ENCODE data around the gene PSORS1C2. TPM values are rescaled to one million over a fixed set of nuclear protein-coding genes. Genes with fewer than 3 reads are reported as not detected.

The PSORS1C2 gene
- total RNA-seq, 2 experiments from 2014 or later = not detected

DNA sequence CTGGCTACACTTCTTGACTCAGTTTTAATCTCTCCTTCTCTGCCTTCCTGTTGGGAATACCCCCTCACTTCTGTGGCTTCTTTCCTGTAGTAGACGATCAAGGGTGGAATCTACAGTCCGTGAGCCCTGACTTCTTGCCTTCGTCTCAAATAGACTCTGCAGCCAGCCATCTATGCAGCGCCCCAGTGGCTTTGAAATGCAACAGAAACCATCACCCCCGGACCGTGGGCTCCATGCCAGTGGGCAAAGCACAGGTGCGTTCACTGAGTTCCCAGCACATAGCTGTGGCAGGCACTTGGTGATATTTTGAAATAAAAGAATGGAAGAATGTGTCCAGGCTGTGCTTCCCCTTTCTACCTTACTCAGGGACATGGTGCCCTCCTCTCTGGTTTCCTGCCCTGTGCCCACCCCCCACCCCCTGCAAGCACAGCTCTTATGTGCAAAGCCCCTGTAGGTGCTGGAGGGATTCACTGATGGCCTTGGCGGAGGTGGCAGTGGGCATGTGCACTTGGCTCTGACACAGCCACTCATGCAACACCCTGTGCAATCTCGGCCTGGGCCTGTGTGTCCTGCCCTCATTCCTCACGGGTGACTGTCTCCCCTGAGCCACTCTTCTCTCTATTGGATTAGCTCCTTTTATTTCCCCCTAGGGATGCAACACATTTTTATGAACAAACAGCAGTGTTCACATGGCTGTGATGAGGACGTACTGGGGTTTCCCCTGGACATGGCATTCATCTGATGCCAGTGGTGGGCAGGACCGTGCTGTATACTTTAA, 13.1 kb downstream of the PSORS1C2 start:
- Mint-ChIP-seq H3K4me1 (no peaks in the 10 kb centered on the region), H3K4me3 (no peak overlapping the region), H3K9me3 (ENCODE audit: low read depth) (no peaks in the 10 kb centered on the region), H3K27me3 (peaks cover 23% of the 10 kb centered on the region), H3K27ac (no peak overlapping the region), H3K36me3 (no peaks in the 10 kb centered on the region)
- CTCF ChIA-PET = interaction anchor here (4.2 kb wide), 1 partner anchor 13 kb away, joined by 23 read pairs; the partner anchor contains the start of gene PSORS1C2
- ATAC-seq (no peak), DNase-seq (no peak)

DNA sequence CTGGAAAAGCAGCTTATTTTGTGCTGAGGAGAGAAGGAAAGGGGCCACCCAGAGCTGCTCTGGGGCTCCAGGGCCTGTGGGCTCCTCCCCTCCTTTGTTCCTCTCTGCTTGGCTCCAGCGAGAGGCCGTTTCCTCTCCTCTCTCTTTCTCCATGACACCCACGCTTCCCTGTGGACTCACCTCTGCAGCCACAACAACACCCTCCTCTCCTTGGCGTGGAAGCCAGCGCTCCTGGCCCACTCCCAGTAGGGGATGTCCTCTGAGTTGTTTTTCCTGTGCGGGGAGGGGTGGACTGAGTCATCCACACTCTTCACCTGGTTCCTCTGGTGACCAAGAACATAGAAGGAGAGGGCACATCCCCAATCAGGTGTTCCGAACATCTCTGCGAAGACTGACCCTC, 13.7 kb downstream of the PSORS1C2 start:
- ATAC-seq = no peak
- CTCF ChIA-PET = interaction anchor here (1.1 kb wide), 1 partner anchor 10 kb away, joined by 3 read pairs; no protein-coding TSS in a partner anchor
- H3K36me3 Mint-ChIP-seq = no peaks in the 10 kb centered on the region
- H3K27ac Mint-ChIP-seq = no peak overlapping the region
- H3K9me3 Mint-ChIP-seq (ENCODE audit: low read depth) = no peaks in the 10 kb centered on the region
- no peaks in the 10 kb centered on the region for H3K4me1 Mint-ChIP-seq
- H3K4me3 Mint-ChIP-seq = no peak overlapping the region
- DNase-seq = no peak
- peaks cover 23% of the 10 kb centered on the region for H3K27me3 Mint-ChIP-seq

DNA sequence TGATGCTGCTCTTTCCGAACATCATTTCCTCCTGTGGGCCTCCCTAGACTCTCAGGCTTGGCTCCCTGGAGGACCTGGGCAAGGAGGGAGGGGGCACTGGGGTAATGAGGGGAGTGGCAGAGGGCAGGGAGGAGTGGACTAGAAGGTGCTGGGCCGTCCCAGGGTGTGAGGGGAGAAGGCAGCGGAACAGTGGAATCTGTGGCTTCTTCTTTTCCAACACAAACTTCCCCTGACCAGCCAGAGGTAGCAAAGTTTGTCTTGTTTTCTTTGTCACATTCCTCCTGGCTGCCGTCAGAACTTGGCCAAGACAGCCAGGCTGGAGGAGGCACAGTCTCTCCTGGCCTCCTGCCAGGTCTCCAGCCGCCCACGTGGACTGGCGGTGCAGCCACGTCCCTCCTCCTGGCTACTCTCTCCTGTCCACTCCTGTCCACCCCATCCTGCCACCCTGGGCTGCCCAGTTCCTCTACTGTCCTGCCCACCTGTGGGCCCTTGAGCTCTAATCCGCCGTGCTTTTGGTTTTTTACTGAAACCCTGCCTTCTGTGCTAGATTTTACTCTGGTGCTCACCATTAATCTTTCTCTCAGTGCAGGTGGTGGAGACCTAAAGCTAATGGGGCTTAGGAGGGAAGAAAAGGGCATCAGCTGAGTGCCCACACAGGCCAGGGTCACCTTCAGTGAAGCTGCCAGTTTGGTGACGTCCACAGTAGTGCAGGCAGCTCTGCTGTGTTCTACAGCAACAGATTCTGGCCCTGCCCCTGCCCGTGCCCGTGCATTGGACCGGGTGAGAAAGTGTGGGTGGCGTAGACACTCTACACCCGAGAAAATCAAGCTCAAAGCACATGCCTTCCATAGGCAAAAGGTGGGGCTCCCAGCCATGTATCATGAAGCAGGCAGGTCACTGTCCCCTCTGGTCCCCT, 15.8 kb downstream of the PSORS1C2 start:
- H3K27ac Mint-ChIP-seq = no peak overlapping the region
- ATAC-seq (no peak), DNase-seq (no peak)
- H3K9me3 Mint-ChIP-seq (ENCODE audit: low read depth) = no peaks in the 10 kb centered on the region
- peaks cover 14% of the 10 kb centered on the region for H3K27me3 Mint-ChIP-seq
- no peaks in the 10 kb centered on the region for H3K4me1 Mint-ChIP-seq
- H3K36me3 Mint-ChIP-seq = no peaks in the 10 kb centered on the region
- no peak overlapping the region for H3K4me3 Mint-ChIP-seq
- CTCF ChIA-PET = interaction anchor here (0.8 to 1.6 kb wide), 2 partner anchors 24 to 43 kb away, joined by 3 to 4 read pairs; no protein-coding TSS in a partner anchor

DNA sequence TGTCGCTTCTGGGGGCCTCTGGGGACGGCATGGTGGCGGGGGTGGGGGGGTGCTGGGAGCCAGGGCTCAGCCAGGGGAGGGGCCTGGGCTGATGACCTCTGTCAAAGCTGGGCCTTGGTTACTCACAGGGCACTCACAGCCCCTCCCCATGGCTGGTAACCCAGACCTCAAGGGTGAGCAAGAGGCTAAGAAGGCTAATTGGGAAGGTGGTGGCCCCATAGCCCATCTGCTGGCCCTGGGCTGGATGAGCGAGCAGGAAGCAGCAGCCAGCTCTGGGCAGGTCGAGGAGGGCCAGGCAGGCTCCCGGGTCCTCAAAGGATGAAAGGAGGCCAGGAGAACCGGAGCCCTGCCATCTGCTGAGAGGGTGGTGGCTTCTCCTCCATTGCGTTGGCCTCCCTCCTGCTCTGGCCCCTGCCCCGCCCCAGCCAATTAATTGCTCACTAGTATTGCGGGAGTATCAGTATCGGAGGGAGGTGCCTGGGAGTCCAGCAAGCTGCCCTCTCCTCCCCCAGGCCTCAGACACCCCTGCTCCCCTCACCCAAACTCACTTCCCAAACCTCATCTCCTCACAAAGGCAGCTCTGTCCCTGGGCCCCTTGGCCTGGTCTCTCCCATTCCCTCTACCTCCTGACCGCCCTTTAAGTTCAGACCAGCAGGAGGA, 17.6 kb downstream of the PSORS1C2 start:
- CTCF ChIA-PET = interaction anchor here (0.9 kb wide), 1 partner anchor 11 kb away, joined by 3 read pairs; no protein-coding TSS in a partner anchor
- H3K36me3 Mint-ChIP-seq = no peaks in the 10 kb centered on the region
- ATAC-seq (no peak), DNase-seq (no peak)
- H3K27me3 Mint-ChIP-seq = peaks cover 12% of the 10 kb centered on the region
- H3K9me3 Mint-ChIP-seq (ENCODE audit: low read depth) = no peaks in the 10 kb centered on the region
- H3K27ac Mint-ChIP-seq = no peak overlapping the region
- no peaks in the 10 kb centered on the region for H3K4me1 Mint-ChIP-seq
- H3K4me3 Mint-ChIP-seq = no peak overlapping the region

DNA sequence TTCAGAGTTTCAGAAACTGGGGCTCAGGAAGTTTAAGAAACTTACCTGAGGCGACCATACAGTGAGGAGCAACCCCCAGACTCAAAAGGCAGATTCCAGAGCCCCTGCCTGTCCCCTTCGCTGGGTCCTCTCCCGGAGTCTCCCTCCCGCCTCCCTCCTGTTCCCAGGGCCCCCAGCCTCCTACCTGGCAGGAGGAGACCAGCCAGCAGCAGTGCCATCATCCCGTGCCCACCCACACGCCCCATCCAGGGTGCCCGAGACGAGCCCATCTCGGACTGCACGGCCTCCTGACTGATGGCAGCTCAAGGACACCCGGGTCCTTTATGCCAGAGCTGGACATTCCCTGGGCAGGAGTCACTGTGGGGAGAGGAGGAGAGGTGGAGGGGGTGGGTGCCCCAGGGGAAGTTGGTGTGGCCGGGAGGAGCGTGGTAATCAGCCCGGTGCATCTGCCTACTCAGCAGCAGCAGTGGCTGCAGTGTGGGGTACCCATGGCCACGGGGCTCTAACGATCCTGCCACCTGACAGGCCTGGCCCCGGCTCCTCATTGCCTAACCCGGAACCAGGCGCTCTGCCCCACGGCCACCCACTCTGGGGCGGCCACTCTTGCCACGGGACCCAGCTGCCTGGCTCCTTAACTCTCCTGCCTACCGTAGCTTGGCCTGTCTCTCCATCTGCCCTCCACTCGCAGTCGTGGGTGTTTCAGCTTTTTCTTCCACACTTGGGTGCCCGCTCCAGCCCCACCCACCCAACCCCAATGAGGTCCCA, 18.5 kb downstream of the PSORS1C2 start, which contains the start of gene CDSN:
CDSN (minus strand) TSS at position 296 of the 765 bp plus-strand sequence; CDS start at position 269, 27 bp downstream.
- no peak for ATAC-seq
- Mint-ChIP-seq H3K4me3 (no peak within 1 kb of the TSS), H3K27me3 (peaks cover 20% of the 10 kb centered on the region), H3K4me1 (no peaks in the 10 kb centered on the region), H3K36me3 (no peaks in the 10 kb centered on the region), H3K27ac (no peak within 1 kb of the TSS), H3K9me3 (ENCODE audit: low read depth) (no peaks in the 10 kb centered on the region)
- no peak for DNase-seq
- CTCF ChIA-PET = interaction anchor here (0.5 to 1.1 kb wide), 3 partner anchors 7 to 21 kb away, joined by 3 read pairs; no protein-coding TSS in a partner anchor

DNA sequence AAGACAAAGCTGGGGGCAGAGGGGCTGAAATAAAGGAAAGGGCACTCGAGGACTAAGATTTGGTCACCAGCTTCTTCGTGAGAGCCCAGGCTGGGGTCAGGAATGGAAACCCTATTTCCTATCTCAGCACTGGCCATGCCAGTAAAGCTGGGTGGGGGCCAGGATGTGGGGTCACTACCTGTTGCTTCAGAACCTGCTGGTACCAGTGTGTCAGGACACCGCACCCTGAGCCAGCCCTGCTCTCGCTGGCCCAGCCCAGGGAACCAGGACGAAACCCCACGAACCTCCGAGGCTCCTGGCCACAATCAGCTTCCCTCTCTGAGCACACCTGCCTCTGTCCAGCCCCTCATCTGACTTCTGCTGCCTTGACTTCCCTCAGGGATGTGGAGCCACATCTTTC, 20.7 kb downstream of the PSORS1C2 start:
- ATAC-seq (no peak), DNase-seq (no peak)
- H3K9me3 Mint-ChIP-seq (ENCODE audit: low read depth) = no peaks in the 10 kb centered on the region

DNA sequence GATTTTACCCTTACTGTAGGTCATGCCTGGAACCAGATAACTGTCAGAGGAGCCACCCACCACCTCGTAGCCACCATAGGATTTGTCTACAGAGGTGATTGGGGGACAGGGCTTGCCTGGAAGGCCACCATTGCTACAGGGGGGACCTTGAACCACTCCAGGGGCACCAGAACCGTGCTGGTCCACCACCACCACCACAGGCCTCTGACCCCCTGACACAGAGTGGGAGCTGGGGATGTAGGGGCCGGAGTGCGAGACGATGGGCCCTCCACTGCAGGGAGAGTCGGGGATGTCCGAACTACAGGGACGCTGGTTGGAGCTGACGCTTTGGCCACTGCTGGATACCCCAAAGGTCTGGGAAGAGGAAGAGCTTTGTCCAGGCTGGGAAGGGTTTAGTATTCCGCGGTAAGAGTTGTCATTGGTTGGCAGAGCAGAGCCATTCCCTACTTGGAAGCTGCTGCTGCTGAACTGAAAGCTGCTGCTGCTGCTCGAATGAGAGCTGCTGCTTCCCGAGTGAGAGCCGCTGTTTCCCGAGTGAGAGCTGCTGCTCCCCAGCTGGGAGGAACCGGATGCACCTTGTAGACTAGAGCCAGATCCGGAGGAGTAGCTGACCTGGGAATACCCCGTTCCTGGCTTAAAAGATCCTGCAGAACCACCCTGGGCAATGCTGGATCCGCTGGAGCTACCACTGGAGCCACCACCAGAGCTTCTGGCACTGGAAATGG, 22.0 kb downstream of the PSORS1C2 start:
- CTCF ChIA-PET = interaction anchor here (1.1 to 1.7 kb wide), 2 partner anchors 12 to 14 kb away, joined by 3 to 4 read pairs; no protein-coding TSS in a partner anchor
- no peak for DNase-seq
- Mint-ChIP-seq H3K27ac (no peak overlapping the region), H3K4me3 (no peak overlapping the region), H3K36me3 (no peaks in the 10 kb centered on the region), H3K9me3 (ENCODE audit: low read depth) (no peaks in the 10 kb centered on the region), H3K4me1 (no peaks in the 10 kb centered on the region), H3K27me3 (peaks cover 35% of the 10 kb centered on the region)
- ATAC-seq = no peak

More for the DNA sequence above, 20.7 kb downstream of the PSORS1C2 start:
- CTCF ChIA-PET = interaction anchor here (0.7 to 1.9 kb wide), 4 partner anchors 11 to 326 kb away, joined by 3 to 4 read pairs (median 4); no protein-coding TSS in a partner anchor
- Mint-ChIP-seq H3K4me3 (no peak overlapping the region), H3K4me1 (no peaks in the 10 kb centered on the region), H3K27me3 (peaks cover 31% of the 10 kb centered on the region), H3K27ac (no peak overlapping the region), H3K36me3 (no peaks in the 10 kb centered on the region)

DNA sequence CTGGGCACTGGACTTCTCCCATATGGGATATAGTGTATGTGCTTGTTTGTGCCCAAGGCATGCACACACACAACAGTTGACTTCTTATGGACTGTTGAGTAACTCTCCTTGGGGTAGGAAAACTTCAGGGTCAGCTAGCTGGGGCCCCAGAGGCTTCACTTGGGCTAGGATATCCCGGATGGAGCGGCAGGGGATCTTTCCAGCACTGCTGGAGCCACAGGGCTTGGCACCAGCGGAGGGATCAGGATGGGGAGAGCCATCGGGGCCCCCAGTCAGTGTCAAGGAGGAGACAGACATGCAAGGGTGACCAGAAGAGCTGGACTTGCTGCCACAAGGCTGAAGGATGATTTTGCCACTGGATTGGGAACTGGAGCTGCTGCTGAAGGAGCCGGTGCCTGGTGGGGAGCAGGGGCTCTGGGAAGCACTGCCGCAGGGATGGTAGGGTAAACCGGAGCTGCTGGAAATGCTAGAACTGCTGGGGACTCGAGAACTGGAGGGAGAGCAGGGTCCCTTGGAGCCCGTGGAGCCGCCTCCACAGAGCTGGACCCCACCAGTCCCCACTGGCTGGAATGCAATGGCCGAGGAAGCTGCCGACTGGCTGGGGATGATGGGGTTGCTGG, 22.8 kb downstream of the PSORS1C2 start:
- ATAC-seq = no peak
- no peak for DNase-seq
- H3K9me3 Mint-ChIP-seq (ENCODE audit: low read depth) = no peaks in the 10 kb centered on the region
- H3K27ac Mint-ChIP-seq = no peak overlapping the region
- peaks cover 31% of the 10 kb centered on the region for H3K27me3 Mint-ChIP-seq
- CTCF ChIA-PET = interaction anchor here (0.7 to 1.3 kb wide), 3 partner anchors 9 to 43 kb away, joined by 3 read pairs; no protein-coding TSS in a partner anchor
- no peaks in the 10 kb centered on the region for H3K36me3 Mint-ChIP-seq
- no peak overlapping the region for H3K4me3 Mint-ChIP-seq
- H3K4me1 Mint-ChIP-seq = no peaks in the 10 kb centered on the region

DNA sequence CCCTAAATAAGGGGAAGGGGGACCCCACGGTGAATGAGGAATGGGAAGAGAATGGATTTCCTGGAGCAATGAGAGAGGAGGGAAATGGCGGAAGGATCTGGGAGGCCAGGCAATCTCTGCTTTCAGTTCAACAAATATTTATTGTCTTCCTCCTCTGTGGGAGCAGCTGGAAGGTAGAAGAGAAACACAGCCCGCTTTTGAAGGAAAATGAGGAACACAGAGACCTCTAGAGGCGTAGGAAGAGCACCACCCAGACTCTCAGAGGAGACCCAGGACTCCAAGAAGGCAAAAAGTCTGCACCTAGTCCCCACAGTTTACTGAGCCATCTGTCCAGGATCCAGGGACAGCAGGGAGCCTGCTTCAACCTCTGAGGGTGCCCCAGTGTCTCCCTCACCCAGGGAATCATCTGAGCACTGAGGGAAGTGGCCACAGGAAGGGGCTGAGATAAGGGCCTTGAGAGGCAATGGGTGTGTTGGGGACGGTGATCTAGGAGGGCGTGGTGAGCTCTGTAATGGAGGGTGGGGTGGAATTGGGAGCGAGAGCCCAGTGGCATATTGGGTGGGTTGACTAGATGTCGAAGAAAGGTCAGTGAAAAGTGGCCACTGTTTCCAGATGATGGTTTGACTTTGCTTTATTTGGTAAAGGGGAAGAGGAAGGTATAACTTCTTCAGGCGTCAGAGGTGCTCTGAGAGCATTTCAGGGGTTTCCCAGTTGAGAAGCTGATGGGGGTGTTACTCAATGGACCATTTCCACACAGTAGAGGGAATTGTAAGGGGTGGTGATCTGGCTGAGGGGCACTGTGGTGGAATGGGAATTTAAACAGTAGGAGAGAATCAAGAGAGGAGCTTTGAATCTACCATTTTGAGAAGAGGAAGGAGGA, 23.7 kb downstream of the PSORS1C2 start:
- H3K4me3 Mint-ChIP-seq = no peak overlapping the region
- CTCF ChIA-PET = interaction anchor here (0.7 to 1.3 kb wide), 2 partner anchors 9 to 42 kb away, joined by 3 read pairs; no protein-coding TSS in a partner anchor
- no peaks in the 10 kb centered on the region for H3K4me1 Mint-ChIP-seq

DNA sequence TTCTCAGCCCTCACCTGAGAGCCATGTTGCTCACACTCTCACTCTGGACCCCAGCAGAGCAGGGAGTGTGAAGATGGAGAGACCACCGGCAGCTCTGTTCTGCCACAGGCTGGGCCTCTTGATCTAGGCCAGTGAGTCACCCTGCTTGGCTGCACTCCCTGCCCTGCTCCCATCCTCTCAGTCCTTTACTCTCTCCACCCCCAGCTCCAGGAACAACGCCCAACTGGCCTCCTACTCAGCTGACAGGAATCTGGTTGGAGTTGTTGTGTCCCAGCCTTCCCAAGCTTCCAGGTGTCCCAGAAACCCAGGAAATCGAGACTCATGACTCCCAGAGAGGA, 24.4 kb downstream of the PSORS1C2 start, which contains the start of gene PSORS1C1:
PSORS1C1 (plus strand) TSS at position 260 of the 338 bp plus-strand sequence. CDS start 14,833 bp downstream, outside the sequence.
- CTCF ChIA-PET = no interaction called here
- Mint-ChIP-seq H3K4me3 (no peak within 1 kb of the TSS), H3K9me3 (ENCODE audit: low read depth) (no peaks in the 10 kb centered on the region), H3K36me3 (no peaks in the 10 kb centered on the region), H3K27me3 (peaks cover 40% of the 10 kb centered on the region), H3K27ac (no peak within 1 kb of the TSS), H3K4me1 (no peaks in the 10 kb centered on the region)
- DNase-seq (no peak), ATAC-seq (no peak)

More for the DNA sequence above, 23.7 kb downstream of the PSORS1C2 start:
- no peak for DNase-seq
- Mint-ChIP-seq H3K27ac (no peak overlapping the region), H3K36me3 (no peaks in the 10 kb centered on the region), H3K27me3 (peaks cover 36% of the 10 kb centered on the region), H3K9me3 (ENCODE audit: low read depth) (no peaks in the 10 kb centered on the region)
- ATAC-seq = no peak

Measured in activated CD8-positive, alpha-beta memory T cell treated with anti-CD3 and anti-CD28 coated beads, Interleukin-2, amount 10 ng/mL, durations not matched to agents 7 days and 5 days (primary cell).